ENCODE results near the gene PPT1. TPM values are rescaled to one million over a fixed set of nuclear protein-coding genes. Genes with fewer than 3 reads are reported as not detected.

Gene PPT1
- total RNA-seq, 1 donor from 2014 or later: 48.3 TPM

DNA sequence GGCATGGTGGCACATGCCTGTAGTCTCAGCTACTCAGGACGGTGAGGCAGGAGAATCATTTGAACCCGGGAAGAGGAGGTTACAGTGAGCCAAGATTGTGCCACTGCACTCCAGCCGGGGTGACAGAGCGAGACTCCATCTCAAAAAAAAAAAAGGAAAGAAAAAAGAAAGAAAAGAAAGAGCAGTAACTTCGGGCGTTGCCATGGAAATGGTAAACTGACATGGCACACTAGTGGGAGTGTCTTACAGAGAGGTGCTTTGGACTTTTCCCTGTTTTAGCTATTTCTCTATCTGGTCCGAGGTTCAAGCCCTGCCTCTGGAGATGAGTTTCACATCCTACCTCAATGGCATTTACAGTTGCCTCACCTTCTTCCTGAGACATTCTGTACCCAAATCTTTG is 23.1 kb upstream of the PPT1 start:
- Mint-ChIP-seq H3K27ac (ENCODE audit: unreplicated experiment) (no peak overlapping the region), H3K9me3 (ENCODE audit: low read depth) (no peaks in the 10 kb centered on the region), H3K36me3 (ENCODE audit: low read depth) (no peaks in the 10 kb centered on the region), H3K27me3 (ENCODE audit: low read depth) (peaks cover 45% of the 10 kb centered on the region), H3K4me3 (ENCODE audit: unreplicated experiment) (no peak overlapping the region), H3K4me1 (ENCODE audit: low read depth) (no peaks in the 10 kb centered on the region)
- DNase-seq (ENCODE audit: low spot score): no peak
- TF ChIP-seq CTCF (IDR thresholded peaks at IDR 0.05): no peak

GRCh38 chr1:40114400-40114799 is 17.3 kb upstream of the PPT1 start:
- DNase-seq (ENCODE audit: low spot score): no peak
- no peak overlapping the region for H3K27ac Mint-ChIP-seq (ENCODE audit: unreplicated experiment)
- TF ChIP-seq CTCF (IDR thresholded peaks at IDR 0.05): no peak
- H3K27me3 Mint-ChIP-seq (ENCODE audit: low read depth): peaks cover 56% of the 10 kb centered on the region
- peaks cover 25% of the 10 kb centered on the region for H3K9me3 Mint-ChIP-seq (ENCODE audit: low read depth)
- H3K4me1 Mint-ChIP-seq (ENCODE audit: low read depth): no peaks in the 10 kb centered on the region
- no peak overlapping the region for H3K4me3 Mint-ChIP-seq (ENCODE audit: unreplicated experiment)
- H3K36me3 Mint-ChIP-seq (ENCODE audit: low read depth): peaks cover 4% of the 10 kb centered on the region

DNA sequence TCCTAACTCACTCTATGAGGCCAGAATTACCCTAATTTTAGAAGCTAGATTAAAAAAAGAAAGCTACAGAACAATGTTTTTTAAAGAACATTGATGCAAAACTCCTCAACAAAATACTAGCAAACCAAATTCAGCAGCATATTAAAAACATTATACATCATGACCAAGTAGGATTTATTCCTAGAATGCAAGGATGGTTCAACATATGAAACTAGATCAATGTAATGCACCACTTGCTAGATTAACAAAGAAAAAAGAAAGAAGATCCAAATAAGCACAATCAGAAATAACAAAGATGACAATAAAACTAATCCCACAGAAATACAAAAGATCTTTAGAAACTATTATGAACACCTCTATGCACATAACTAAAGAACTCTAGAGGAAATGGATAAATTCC is 13.3 kb upstream of the PPT1 start:
- Mint-ChIP-seq H3K4me3 (ENCODE audit: unreplicated experiment) (no peak overlapping the region), H3K9me3 (ENCODE audit: low read depth) (peaks cover 34% of the 10 kb centered on the region), H3K36me3 (ENCODE audit: low read depth) (peaks cover 4% of the 10 kb centered on the region), H3K27ac (ENCODE audit: unreplicated experiment) (no peak overlapping the region), H3K4me1 (ENCODE audit: low read depth) (no peaks in the 10 kb centered on the region), H3K27me3 (ENCODE audit: low read depth) (peaks cover 34% of the 10 kb centered on the region)
- no peak for TF ChIP-seq CTCF (IDR thresholded peaks at IDR 0.05)
- no peak for DNase-seq (ENCODE audit: low spot score)

DNA sequence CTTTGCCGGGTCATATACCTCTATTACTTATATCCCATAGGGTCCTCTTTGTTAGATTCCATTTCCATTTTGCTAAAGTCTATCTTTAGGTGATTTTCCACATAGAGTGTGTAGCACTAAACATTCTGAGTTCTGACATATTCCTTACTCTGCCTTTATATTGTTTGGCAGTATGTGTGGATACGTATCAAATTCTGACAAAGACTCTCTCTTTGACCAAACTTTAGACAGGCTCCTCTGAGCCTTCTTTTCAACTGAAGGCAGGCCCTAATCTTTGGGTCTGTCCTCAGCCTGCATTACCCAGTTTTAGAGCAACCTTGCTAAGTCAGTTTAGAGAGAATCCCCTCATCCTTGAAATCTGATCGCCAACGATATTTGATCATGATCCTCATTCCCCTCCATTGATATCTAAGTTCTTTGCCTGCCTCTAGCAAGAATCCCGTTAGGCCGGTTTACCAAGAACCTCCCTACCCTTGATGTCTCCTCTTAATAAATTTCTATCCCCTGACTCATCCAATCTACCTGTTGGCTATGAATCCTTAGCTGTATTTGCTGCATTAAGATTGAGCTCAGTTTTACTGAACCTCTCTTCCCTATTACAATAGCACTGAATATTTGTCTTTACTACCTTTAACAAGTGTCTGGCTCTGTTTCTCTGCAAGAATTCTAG is 10.4 kb upstream of the PPT1 start:
- Mint-ChIP-seq H3K27me3 (ENCODE audit: low read depth) (peaks cover 21% of the 10 kb centered on the region), H3K27ac (ENCODE audit: unreplicated experiment) (no peak overlapping the region), H3K36me3 (ENCODE audit: low read depth) (peaks cover 4% of the 10 kb centered on the region), H3K9me3 (ENCODE audit: low read depth) (peaks cover 35% of the 10 kb centered on the region), H3K4me1 (ENCODE audit: low read depth) (no peaks in the 10 kb centered on the region), H3K4me3 (ENCODE audit: unreplicated experiment) (no peak overlapping the region)
- TF ChIP-seq CTCF (IDR thresholded peaks at IDR 0.05): no peak
- DNase-seq (ENCODE audit: low spot score): no peak

- H3K27me3 Mint-ChIP-seq (ENCODE audit: low read depth): peaks cover 17% of the 10 kb centered on the region
- no peak for DNase-seq (ENCODE audit: low spot score)
- TF ChIP-seq CTCF (IDR thresholded peaks at IDR 0.05): no peak
Observed at GRCh38 chr1:40105028-40105427, 8.0 kb upstream of the PPT1 start.

More at GRCh38 chr1:40105028-40105427, 8.0 kb upstream of the PPT1 start:
- Mint-ChIP-seq H3K36me3 (ENCODE audit: low read depth) (no peaks in the 10 kb centered on the region), H3K9me3 (ENCODE audit: low read depth) (peaks cover 21% of the 10 kb centered on the region), H3K27ac (ENCODE audit: unreplicated experiment) (no peak overlapping the region), H3K4me3 (ENCODE audit: unreplicated experiment) (no peak overlapping the region), H3K4me1 (ENCODE audit: low read depth) (no peaks in the 10 kb centered on the region)

Data from chondrocyte (in vitro differentiated cells).